GM12878 (cell line): ENCODE measurements around the gene CACNA2D2. TPM values are rescaled to one million over a fixed set of nuclear protein-coding genes. Genes with fewer than 3 reads are reported as not detected.

Source experiments
- ATAC-seq: fragments of 200-7000 bp; cut with Tn5 transposase; 3 replicates; pipeline ENCODE4 v1.9.1; 2020; ENCODE audit warnings: mild to moderate bottlenecking, moderate library complexity
- BruUV-seq: library from RNA; stranded (reverse); fragments of 400-500 nt; replicated peaks from 2 replicates; lab custom pipeline; 2021; lab: Mats Ljungman, UMichigan
- CTCF ChIA-PET: fragments of 300-600 bp; sonication (Branson Sonifier 250); formaldehyde crosslinking; extraction: SDS; loops from one replicate; lab custom pipeline; 2021; ENCODE audit warnings: inconsistent platforms; lab: Yijun Ruan, JAX
- POLR2A ChIA-PET: fragments of 350-600 bp; formaldehyde crosslinking; extraction: SDS; loops from one replicate; lab custom pipeline; 2021; ENCODE audit warnings: inconsistent platforms; lab: Charles Lee
- RAD21 ChIA-PET: fragments of 300-600 bp; sonication (Branson Sonifier 250); formaldehyde crosslinking; loops from one replicate; lab custom pipeline; 2023; ENCODE audit warnings: antibody characterized with exemption; ENCODE audit not compliant: unreplicated experiment; lab: Charles Lee
- SMC1A ChIA-PET: fragments of 300-600 bp; sonication (Branson Sonifier 250); formaldehyde crosslinking; loops from one replicate; lab custom pipeline; 2023; ENCODE audit not compliant: unreplicated experiment, uncharacterized antibody; lab: Charles Lee
- DNase-seq: peaks from one replicate; pipeline ENCODE4 v3.0.0-alpha.2; 2011; ENCODE audit warnings: low read depth, low spot score
- FAIRE-seq: peaks from 3 replicates; lab custom pipeline; 2011; peaks lifted over from hg19 to GRCh38; lab: Jason Lieb, UNC
- H2AFZ ChIP-seq: 2 replicates; pipeline ENCODE4 v1.6.0; 2011; ENCODE audit warnings: low read depth, low read length, control low read depth; ENCODE audit not compliant: control insufficient read depth
- H3K27ac ChIP-seq: 2 replicates; pipeline ENCODE4 v1.5.1; 2011; ENCODE audit warnings: control low read depth; ENCODE audit not compliant: control insufficient read depth, insufficient read depth
- H3K27me3 ChIP-seq, 2 experiments: replicated peaks in 1 of 2; 2 replicates each; pipeline versions ENCODE4 v1.6.0 to v1.6.1; 2011; ENCODE audit warnings: low read length in 1 of 2; ENCODE audit not compliant: control insufficient read depth in 2 of 2, insufficient read depth in 2 of 2
- H3K36me3 ChIP-seq, 2 experiments: 2 replicates each; pipeline ENCODE4 v1.5.1; 2011; ENCODE audit warnings: low read length in 1 of 2; ENCODE audit not compliant: control insufficient read depth in 2 of 2, insufficient read depth in 2 of 2
- H3K4me1 ChIP-seq: 2 replicates; pipeline ENCODE4 v1.6.1; 2011; ENCODE audit warnings: mild to moderate bottlenecking, low read length, moderate library complexity, mixed read lengths; ENCODE audit not compliant: control insufficient read depth, insufficient read depth
- H3K4me2 ChIP-seq: 2 replicates; pipeline ENCODE4 v1.6.0; 2011; ENCODE audit warnings: control low read depth; ENCODE audit not compliant: control insufficient read depth, insufficient read depth
- H3K4me3 ChIP-seq: fragments of 200-600 bp; sonication (generic); 2 replicates; pipeline ENCODE4 v1.5.1; 2016
- H3K79me2 ChIP-seq: 2 replicates; pipeline ENCODE4 v1.6.0; 2011; ENCODE audit warnings: low read length; ENCODE audit not compliant: control insufficient read depth, insufficient read depth
- H3K9ac ChIP-seq: 2 replicates; pipeline ENCODE4 v1.8.0; 2011; ENCODE audit warnings: low read length, control low read depth, mixed read lengths; ENCODE audit not compliant: control insufficient read depth, insufficient read depth
- H3K9me3 ChIP-seq: replicated peaks from 3 replicates; pipeline ENCODE4 v1.5.1; 2011; ENCODE audit warnings: mild to moderate bottlenecking, low read length; ENCODE audit not compliant: control insufficient read depth, insufficient read depth
- H4K20me1 ChIP-seq: 2 replicates; pipeline ENCODE4 v1.6.0; 2011; ENCODE audit not compliant: control insufficient read depth, insufficient read depth
- ATF7 ChIP-seq: fragments of 450-650 bp; IDR thresholded peaks from 2 replicates; pipeline ENCODE4 v1.6.1; 2016; ENCODE audit warnings: low read depth, mild to moderate bottlenecking
- BCLAF1 ChIP-seq: fragments of 450-650 bp; IDR thresholded peaks from 2 replicates; pipeline ENCODE4 v1.6.1; 2017; ENCODE audit warnings: antibody characterized with exemption, mild to moderate bottlenecking, moderate library complexity
- EZH2 ChIP-seq: IDR thresholded peaks from 2 replicates; pipeline ENCODE4 v1.6.1; 2012; ENCODE audit warnings: low read depth, mild to moderate bottlenecking, control low read depth, inconsistent platforms, low read length, borderline replicate concordance; ENCODE audit not compliant: control insufficient read depth
- GABPA ChIP-seq: IDR thresholded peaks from 2 replicates; pipeline ENCODE4 v1.6.1; 2014; ENCODE audit warnings: antibody characterized with exemption, low read depth, mild to moderate bottlenecking, inconsistent platforms
- IRF5 ChIP-seq: fragments of 450-650 bp; IDR thresholded peaks from 2 replicates; pipeline ENCODE4 v1.6.1; 2017; ENCODE audit warnings: borderline replicate concordance
- NBN ChIP-seq: fragments of 450-650 bp; IDR thresholded peaks from 2 replicates; pipeline ENCODE4 v1.6.1; 2016
- NR2C1 ChIP-seq: fragments of 450-650 bp; IDR thresholded peaks from 2 replicates; pipeline ENCODE4 v1.6.1; 2017; ENCODE audit warnings: antibody characterized with exemption, mild to moderate bottlenecking, moderate library complexity
- POLR2A ChIP-seq: IDR thresholded peaks from 2 replicates; pipeline ENCODE4 v1.6.1; 2011; ENCODE audit warnings: low read depth, mild to moderate bottlenecking, low read length
- RUNX3 ChIP-seq: IDR thresholded peaks from 2 replicates; pipeline ENCODE4 v1.6.1; 2012; ENCODE audit warnings: low read length, inconsistent platforms
- SIX5 ChIP-seq: IDR thresholded peaks from 2 replicates; pipeline ENCODE4 v1.6.1; 2011; ENCODE audit warnings: mild to moderate bottlenecking, low read depth, low read length, moderate library complexity; ENCODE audit not compliant: severe bottlenecking
- SMARCA5 ChIP-seq: fragments of 450-650 bp; IDR thresholded peaks from 2 replicates; pipeline ENCODE4 v1.6.1; 2017; ENCODE audit warnings: mild to moderate bottlenecking
- STAT3 ChIP-seq: IDR thresholded peaks from 2 replicates; pipeline ENCODE4 v1.6.1; 2011; ENCODE audit warnings: low read depth, low read length, improper control_type of control experiment
- SUZ12 ChIP-seq: fragments of 200-600 bp; sonication (generic); IDR thresholded peaks from one replicate; pipeline ENCODE4 v1.6.1; 2018; ENCODE audit warnings: antibody characterized with exemption, mild to moderate bottlenecking; ENCODE audit not compliant: unreplicated experiment
- TCF12 ChIP-seq: IDR thresholded peaks from 2 replicates; pipeline ENCODE4 v1.6.1; 2011; ENCODE audit warnings: low read depth, mild to moderate bottlenecking, low read length
- USF2 ChIP-seq: IDR thresholded peaks from 2 replicates; pipeline ENCODE4 v1.6.1; 2011; ENCODE audit warnings: low read depth, low read length, improper control_type of control experiment, borderline replicate concordance
- ZNF217 ChIP-seq: fragments of 450-650 bp; IDR thresholded peaks from 2 replicates; pipeline ENCODE4 v1.6.1; 2017; ENCODE audit warnings: antibody characterized with exemption, mild to moderate bottlenecking
- WGBS: methylation state at CpG from one replicate; pipeline ENCODE4 v1.1.6; 2016; ENCODE audit warnings: low lambda C conversion rate; ENCODE audit not compliant: insufficient replicate concordance, insufficient coverage; ENCODE audit errors: missing lambda C conversion rate; 5-methylcytosine and 5-hydroxymethylcytosine counted together
- in situ Hi-C: fragments of 300-500 bp; cut with MboI; formaldehyde crosslinking; loops from 9 replicates; pipeline ENCODE4 v1.14.3; 2018; ENCODE audit warnings: mixed read lengths
- intact Hi-C: fragments of 100-400 bp; cut with micrococcal nuclease; formaldehyde crosslinking; loops from one replicate; pipeline ENCODE4 v1.14.2; 2022; ENCODE audit not compliant: unreplicated experiment
- polyA plus RNA-seq, 11 experiments: library from polyadenylated mRNA; depleted of rRNA in 4 of 11; unstranded in 6 of 11; stranded (reverse) in 5 of 11; fragments of >200 nt; fragmentation: Nextera tagmentation in 4 of 11; fragmentation: Illumina TruSeq in 1 of 11; extraction: Ambion mirVana in 4 of 11; extraction: Trizol in 1 of 11; gene quantifications; 1 replicate in 1 of 11; 2 replicates in 10 of 11; pipeline versions ENCODE4 v1.2.1 to v1.2.3, GENCODE V29; 2011 to 2016; ENCODE audit warnings: inconsistent platforms in 2 of 11, missing spikeins in 2 of 11, low read depth in 1 of 11
- total RNA-seq, 4 experiments: library from RNA; depleted of rRNA in 3 of 4; stranded (reverse); fragments of >200 nt in 3 of 4; fragmentation: Illumina TruSeq in 1 of 4; extraction: Trizol in 1 of 4; gene quantifications; 2 replicates each; pipeline versions ENCODE4 v1.2.1 to v1.2.3, GENCODE V29; 2013 to 2021
- TF ChIP-seq, protein P1 (sequence below): IDR thresholded peaks from 2 replicates; pipeline ENCODE4 v1.6.1; 2012; ENCODE audit warnings: low read depth, low read length, improper control_type of control experiment
- TF ChIP-seq, protein P2 (sequence below): fragments of 150-350 bp; IDR thresholded peaks from 2 replicates; pipeline ENCODE4 v1.6.1; 2014; ENCODE audit warnings: mild to moderate bottlenecking, low read depth, low read length

CACNA2D2 gene
- total and polyA plus RNA-seq, 10 of the 15 experiments (the other 5 are each of a cell fraction or from before 2014, with no cell fraction given), result 0.03 to 0.07 TPM; not detected in 8

GRCh38 chr3:50486219-50486888, 17.1 kb downstream of the CACNA2D2 start:
- no peak overlapping the region for H3K4me2 ChIP-seq
- H3K9ac ChIP-seq, result no peak overlapping the region
- H3K27ac ChIP-seq, result no peak overlapping the region
- CTCF ChIA-PET, result interaction anchor here (0.6 kb wide), 1 partner anchor 67 kb away, joined by 3 read pairs; no protein-coding TSS in a partner anchor
- H4K20me1 ChIP-seq, result no peaks in the 10 kb centered on the region
- in situ Hi-C loops, result no loop called here
- POLR2A ChIA-PET, result no interaction called here
- no peak overlapping the region for H3K4me3 ChIP-seq
- no peak for ATAC-seq
- SMC1A ChIA-PET, result no interaction called here
- H3K79me2 ChIP-seq, result no peaks in the 10 kb centered on the region
- DNase-seq, result no peak
- no peak for TF ChIP-seq NR2C1
- TF ChIP-seq NBN, result no peak
- no peak for TF ChIP-seq TCF12
- no peak for TF ChIP-seq POLR2A
- TF ChIP-seq EZH2, result no peak
- no peak for TF ChIP-seq ATF7
- no peak for TF ChIP-seq IRF5
- TF ChIP-seq STAT3, result no peak
- TF ChIP-seq ZNF217, result no peak
- no peak for TF ChIP-seq BCLAF1
- TF ChIP-seq SMARCA5, result no peak
- TF ChIP-seq GABPA, result no peak
- TF ChIP-seq, protein P1, sequence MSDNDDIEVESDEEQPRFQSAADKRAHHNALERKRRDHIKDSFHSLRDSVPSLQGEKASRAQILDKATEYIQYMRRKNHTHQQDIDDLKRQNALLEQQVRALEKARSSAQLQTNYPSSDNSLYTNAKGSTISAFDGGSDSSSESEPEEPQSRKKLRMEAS, result no peak
- TF ChIP-seq SIX5, result no peak
- TF ChIP-seq, protein P2, sequence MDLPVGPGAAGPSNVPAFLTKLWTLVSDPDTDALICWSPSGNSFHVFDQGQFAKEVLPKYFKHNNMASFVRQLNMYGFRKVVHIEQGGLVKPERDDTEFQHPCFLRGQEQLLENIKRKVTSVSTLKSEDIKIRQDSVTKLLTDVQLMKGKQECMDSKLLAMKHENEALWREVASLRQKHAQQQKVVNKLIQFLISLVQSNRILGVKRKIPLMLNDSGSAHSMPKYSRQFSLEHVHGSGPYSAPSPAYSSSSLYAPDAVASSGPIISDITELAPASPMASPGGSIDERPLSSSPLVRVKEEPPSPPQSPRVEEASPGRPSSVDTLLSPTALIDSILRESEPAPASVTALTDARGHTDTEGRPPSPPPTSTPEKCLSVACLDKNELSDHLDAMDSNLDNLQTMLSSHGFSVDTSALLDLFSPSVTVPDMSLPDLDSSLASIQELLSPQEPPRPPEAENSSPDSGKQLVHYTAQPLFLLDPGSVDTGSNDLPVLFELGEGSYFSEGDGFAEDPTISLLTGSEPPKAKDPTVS, result no peak
- no peak for TF ChIP-seq RUNX3
- TF ChIP-seq USF2, result no peak
- no peak for TF ChIP-seq SUZ12
- no peaks in the 10 kb centered on the region for H3K36me3 ChIP-seq
- intact Hi-C loops, result no loop called here
- H3K9me3 ChIP-seq, result no peaks in the 10 kb centered on the region
- no peak for FAIRE-seq
- RAD21 ChIA-PET, result no interaction called here
- BruUV-seq, result no TSS peak
- H3K4me1 ChIP-seq, result no peaks in the 10 kb centered on the region
- H2AFZ ChIP-seq, result no peak overlapping the region
- peaks cover 0 to 1% of the 10 kb centered on the region in 2 experiments; a peak in 2 of 4 replicates for H3K27me3 ChIP-seq
- 0% methylated on average over 4 of the region's 4 CpGs for WGBS
